Gastrocnemius medialis (tissue), 4 donors: ENCODE results near the gene MXI1. TPM values are rescaled to one million over a fixed set of nuclear protein-coding genes. Genes with fewer than 3 reads are reported as not detected.

Experiments used
- ATAC-seq, 2 donors: fragments of 150-250 bp; one replicate each; pipeline ENCODE4 v1.9.1; 2016
- DNase-seq, 2 donors: peaks; one replicate each; pipeline ENCODE4 v3.0.0-alpha.2; 2019
- H3K27ac ChIP-seq, 4 donors: fragments of 200-600 bp; sonication (generic); 1 replicate in 1 of 4; 2 replicates in 3 of 4; pipeline ENCODE4 v1.5.1; 2016 to 2018; ENCODE audit warnings: mild to moderate bottlenecking in 2 of 4, moderate library complexity in 1 of 4
- H3K27me3 ChIP-seq, 3 donors: fragments of 200-600 bp; sonication (generic) in 2 of 3; 1 replicate in 1 of 3; 2 replicates in 2 of 3; pipeline versions ENCODE4 v1.5.1 to v1.6.0; 2016 to 2019; ENCODE audit warnings: mild to moderate bottlenecking in 1 of 3, moderate library complexity in 1 of 3
- H3K36me3 ChIP-seq, 2 donors: fragments of 200-600 bp; sonication (generic) in 1 of 2; one replicate each; pipeline ENCODE4 v1.5.1; 2017 to 2018
- H3K4me1 ChIP-seq, 2 donors: fragments of 200-600 bp; sonication (generic) in 1 of 2; one replicate each; pipeline ENCODE4 v1.5.1; 2016 to 2017; ENCODE audit warnings: mild to moderate bottlenecking in 2 of 2
- H3K4me3 ChIP-seq, 4 donors: fragments of 200-600 bp; sonication (generic) in 3 of 4; 1 replicate in 1 of 4; 2 replicates in 3 of 4; pipeline ENCODE4 v1.5.1; 2016 to 2019; ENCODE audit warnings: mild to moderate bottlenecking in 2 of 4
- H3K9me3 ChIP-seq, 3 donors: fragments of 200-600 bp; sonication (generic) in 2 of 3; 1 replicate in 1 of 3; 2 replicates in 2 of 3; pipeline ENCODE4 v1.5.1; 2016 to 2019
- CTCF ChIP-seq, 5 experiments: fragments of 450-650 bp in 3 of 5; fragments of 200-600 bp in 2 of 5; sonication (generic) in 2 of 5; IDR thresholded peaks in 4 of 5; conservative IDR thresholded peaks in 1 of 5; 1 replicate in 4 of 5; 2 replicates in 1 of 5; pipeline ENCODE4 v1.5.1; 2016 to 2019; ENCODE audit warnings: antibody characterized with exemption in 5 of 5, mild to moderate bottlenecking in 3 of 5, moderate library complexity in 3 of 5
- POLR2A ChIP-seq, 2 donors: fragments of 450-650 bp; IDR thresholded peaks; one replicate each; pipeline ENCODE4 v1.6.1; 2017; ENCODE audit warnings: antibody characterized with exemption in 2 of 2, mild to moderate bottlenecking in 2 of 2, moderate library complexity in 2 of 2
- in situ Hi-C, 4 donors: fragments of 200-750 bp; cut with MboI; loops; one replicate each; pipeline versions ENCODE4 v1.15.0 to v1.8.0; 2017; ENCODE audit warnings: low sequenced_read_pairs in 4 of 4
- intact Hi-C: fragments of 100-400 bp; cut with DNase I; formaldehyde crosslinking; loops from one replicate; pipeline ENCODE4 v1.15.1; 2023; ENCODE audit warnings: low total_unique reads
- total RNA-seq, 4 donors: library from RNA; depleted of rRNA; stranded (reverse); fragments of >200 nt; gene quantifications; one replicate each; pipeline versions ENCODE4 v1.1.0 to v1.2.3, GENCODE V29; 2016

Gene MXI1
- total RNA-seq, 4 donors from 2014 or later: 35.9 to 67.8 (median 53.9) TPM

GRCh38 chr10:110162741-110163145 is 44.7 kb upstream of the MXI1 start:
- Histone ChIP-seq H3K4me1 (no peaks in the 10 kb centered on the region), H3K36me3 (no peaks in the 10 kb centered on the region), H3K27ac (no peak overlapping the region), H3K4me3 (no peak overlapping the region), H3K27me3 (peaks cover 11 to 15% (median 14%) of the 10 kb centered on the region in 3 donors), H3K9me3 (no peaks in the 10 kb centered on the region)
- ATAC-seq (no peak), DNase-seq (no peak)
- in situ Hi-C loops: no loop called here
- intact Hi-C loops: no loop called here
- no peak for TF ChIP-seq POLR2A (IDR thresholded peaks at IDR 0.05)
- no peak for TF ChIP-seq CTCF (IDR thresholded peaks at IDR 0.05 in 4 of 5, conservative IDR thresholded peaks at IDR 0.05 in 1 of 5)

GRCh38 chr10:110163192-110163773 is 44.1 kb upstream of the MXI1 start:
- intact Hi-C loops: no loop called here
- H3K27ac ChIP-seq: no peak overlapping the region
- ATAC-seq: no peak
- no peaks in the 10 kb centered on the region for H3K36me3 ChIP-seq
- in situ Hi-C loops: no loop called here
- no peaks in the 10 kb centered on the region for H3K9me3 ChIP-seq
- no peak overlapping the region for H3K4me3 ChIP-seq
- no peak for TF ChIP-seq POLR2A (IDR thresholded peaks at IDR 0.05)
- no peak for TF ChIP-seq CTCF (IDR thresholded peaks at IDR 0.05 in 4 of 5, conservative IDR thresholded peaks at IDR 0.05 in 1 of 5)
- peaks cover under 1 to 2% of the 10 kb centered on the region in 2 donors for H3K4me1 ChIP-seq
- peaks cover 15 to 18% (median 15%) of the 10 kb centered on the region in 3 donors for H3K27me3 ChIP-seq
- DNase-seq: no peak

- in situ Hi-C loops: no loop called here
Measured at GRCh38 chr10:110163841-110164240, 43.6 kb upstream of the MXI1 start.

GRCh38 chr10:110165239-110165638 is 42.2 kb upstream of the MXI1 start:
- intact Hi-C loops (no loop called here), in situ Hi-C loops (no loop called here)
- H3K4me1 ChIP-seq: peaks cover 5 to 10% of the 10 kb centered on the region in 2 donors
- no peaks in the 10 kb centered on the region for H3K36me3 ChIP-seq
- TF ChIP-seq POLR2A (IDR thresholded peaks at IDR 0.05) (no peak), CTCF (IDR thresholded peaks at IDR 0.05 in 4 of 5, conservative IDR thresholded peaks at IDR 0.05 in 1 of 5) (no peak)
- no peaks in the 10 kb centered on the region for H3K9me3 ChIP-seq
- ATAC-seq (no peak), DNase-seq (no peak)
- no peak overlapping the region for H3K4me3 ChIP-seq
- no peak overlapping the region for H3K27ac ChIP-seq
- H3K27me3 ChIP-seq: peaks cover 24 to 37% (median 25%) of the 10 kb centered on the region in 3 donors

More at GRCh38 chr10:110163841-110164240, 43.6 kb upstream of the MXI1 start:
- no peak for ATAC-seq
- Histone ChIP-seq H3K4me3 (no peak overlapping the region), H3K9me3 (no peaks in the 10 kb centered on the region), H3K27me3 (peaks cover 18 to 24% (median 19%) of the 10 kb centered on the region in 3 donors), H3K27ac (no peak overlapping the region), H3K4me1 (peaks cover 3 to 7% of the 10 kb centered on the region in 2 donors), H3K36me3 (no peaks in the 10 kb centered on the region)
- intact Hi-C loops: no loop called here
- TF ChIP-seq CTCF (IDR thresholded peaks at IDR 0.05 in 4 of 5, conservative IDR thresholded peaks at IDR 0.05 in 1 of 5) (no peak), POLR2A (IDR thresholded peaks at IDR 0.05) (no peak)
- no peak for DNase-seq

- ATAC-seq (no peak), DNase-seq (no peak)
- Histone ChIP-seq H3K9me3 (no peaks in the 10 kb centered on the region), H3K4me1 (peaks cover 6 to 10% of the 10 kb centered on the region in 2 donors), H3K27ac (no peak overlapping the region), H3K4me3 (no peak overlapping the region), H3K36me3 (no peaks in the 10 kb centered on the region), H3K27me3 (peaks cover 29 to 44% (median 33%) of the 10 kb centered on the region in 3 donors)
- in situ Hi-C loops: no loop called here
- TF ChIP-seq CTCF (IDR thresholded peaks at IDR 0.05 in 4 of 5, conservative IDR thresholded peaks at IDR 0.05 in 1 of 5) (no peak), POLR2A (IDR thresholded peaks at IDR 0.05) (no peak)
- intact Hi-C loops: no loop called here
Measured at GRCh38 chr10:110167149-110167548, 40.3 kb upstream of the MXI1 start.
